NCI-H1436 treated with DMSO at 0.1 percent for 48 hours (cell line): Measurements from ENCODE around the gene TNS3.

ENCODE experiments used
- DNase-seq: peaks from one replicate; lab custom pipeline; 2025; lab: John Stamatoyannopoulos, UW

TNS3 gene

GRCh38 chr7:47255441-47255840 lies 326.5 kb downstream of the TNS3 start:
- no peak for DNase-seq

DNA sequence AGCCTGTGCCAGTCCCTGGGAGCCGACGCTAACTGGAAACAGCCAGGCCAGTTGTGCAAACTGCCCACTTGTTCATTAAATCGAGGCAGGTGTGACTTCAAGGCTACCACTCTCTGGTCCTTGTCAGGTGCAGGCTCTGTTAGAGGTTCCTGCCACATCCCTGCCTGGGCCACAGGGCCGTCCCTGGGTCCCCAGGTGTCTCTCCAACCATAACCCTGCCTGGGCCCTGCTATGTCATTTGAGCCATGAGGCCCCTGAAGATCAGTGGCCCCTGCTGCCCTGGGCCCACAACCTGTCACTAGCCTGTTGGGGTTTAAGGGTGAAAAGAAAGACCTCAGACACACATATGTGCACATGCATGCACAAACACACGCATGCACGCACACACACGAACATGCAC lies 326.9 kb downstream of the TNS3 start:
- DNase-seq, result no peak

DNA sequence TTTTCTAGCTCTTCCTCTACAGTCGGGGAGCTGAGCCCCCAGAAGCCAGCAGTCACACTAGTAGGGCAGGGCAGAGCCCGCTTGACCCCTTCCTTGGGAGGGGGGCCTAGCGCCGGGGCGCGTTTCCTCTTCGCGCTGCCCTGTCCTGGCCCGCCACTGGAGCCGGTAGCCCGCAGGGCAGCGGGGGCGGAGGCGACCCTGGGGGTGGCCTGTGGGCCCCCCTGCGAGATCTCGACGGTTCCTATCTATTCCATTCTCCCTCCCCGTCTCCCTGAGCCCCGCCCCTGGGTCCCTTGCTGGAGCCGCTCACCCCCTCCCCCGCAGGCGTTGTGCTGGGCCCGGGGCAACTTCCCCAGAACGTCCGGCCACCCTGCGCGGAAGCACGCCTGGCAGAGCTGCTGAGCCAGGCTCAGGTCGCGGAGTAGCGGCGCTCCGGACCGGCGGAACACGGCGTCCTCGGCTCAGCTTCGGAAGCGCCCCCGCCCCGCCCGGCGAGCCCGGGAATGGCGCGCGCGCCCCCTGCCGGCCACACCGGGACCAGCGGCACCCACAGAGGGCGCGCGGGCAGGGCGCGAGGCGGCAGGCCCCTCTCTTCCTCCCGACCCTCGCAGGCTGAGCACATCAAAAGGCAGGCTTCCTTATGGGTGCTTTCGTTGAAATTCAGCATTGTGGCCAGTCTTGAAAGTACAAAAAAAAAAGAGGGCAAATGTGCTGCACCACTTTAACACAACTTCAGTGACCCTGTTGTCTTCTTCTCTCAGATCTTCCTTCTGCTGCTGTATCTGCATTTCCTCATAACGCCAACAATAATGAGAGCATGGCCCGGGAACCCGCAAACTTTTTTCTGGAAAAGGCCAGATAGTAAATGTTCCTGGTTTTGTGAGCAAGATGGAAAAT lies 327.6 kb downstream of the TNS3 start:
- DNase-seq, result no peak

GRCh38 chr7:47253650-47254080 lies 328.2 kb downstream of the TNS3 start:
- DNase-seq, result no peak

DNA sequence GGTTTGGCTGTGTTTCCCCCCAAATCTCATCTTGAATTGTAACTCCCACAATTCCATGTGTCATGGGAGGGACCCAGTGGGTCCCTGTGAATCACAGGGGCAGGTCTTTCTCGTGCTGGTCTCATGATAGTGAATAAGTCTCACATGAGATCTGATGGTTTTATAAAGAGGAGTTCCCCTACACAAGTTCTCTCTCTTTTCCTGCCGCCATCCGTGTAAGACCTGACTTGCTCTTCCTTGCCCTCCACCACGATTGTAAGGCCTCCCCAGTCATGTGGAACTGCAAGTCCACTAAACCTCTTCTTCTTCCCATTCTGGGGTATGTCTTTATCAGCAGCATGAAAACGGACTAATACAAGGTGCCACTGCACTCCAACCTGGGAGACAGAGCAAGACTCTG lies 329.2 kb downstream of the TNS3 start:
- no peak for DNase-seq

DNA sequence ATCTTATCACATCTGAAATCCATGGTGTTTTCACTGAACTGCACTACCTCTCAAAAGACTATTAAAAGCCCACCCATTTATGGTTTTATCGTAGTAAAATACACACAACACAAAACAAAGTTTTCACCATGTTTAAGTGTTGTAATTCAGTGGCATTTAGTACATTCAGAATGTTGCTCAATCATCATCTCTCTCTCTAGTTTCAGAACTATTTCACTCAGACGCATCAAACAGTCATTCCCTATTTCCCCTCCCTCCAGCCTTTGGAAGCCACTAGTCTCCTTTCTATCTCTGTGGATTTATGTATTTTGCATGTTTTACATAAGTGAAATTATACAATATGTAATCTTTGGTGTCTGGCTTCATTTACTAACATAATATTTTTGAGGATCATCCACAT lies 332.6 kb downstream of the TNS3 start:
- DNase-seq, result no peak

DNA sequence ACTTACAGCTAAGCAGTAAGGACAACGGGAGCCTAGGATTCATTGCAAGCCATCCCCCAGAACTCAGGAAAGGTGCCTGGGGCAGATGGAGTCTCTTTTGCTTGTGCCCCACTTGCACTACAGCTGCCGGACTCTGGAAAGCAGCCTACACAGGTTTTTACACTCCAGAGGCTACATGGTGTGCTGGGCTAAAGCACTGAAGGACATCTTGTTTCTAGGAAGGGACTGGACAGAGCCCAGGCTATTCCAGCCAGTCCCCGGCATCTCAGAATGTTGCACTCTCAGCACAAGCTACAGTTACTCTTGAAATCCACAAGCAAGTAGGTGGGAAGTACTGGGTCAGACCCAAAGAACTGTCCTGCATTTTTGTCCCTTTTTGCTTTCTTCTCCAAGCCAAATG lies 333.1 kb downstream of the TNS3 start:
- DNase-seq, result no peak

GRCh38 chr7:47247132-47247531 lies 334.8 kb downstream of the TNS3 start:
- no peak for DNase-seq

DNA sequence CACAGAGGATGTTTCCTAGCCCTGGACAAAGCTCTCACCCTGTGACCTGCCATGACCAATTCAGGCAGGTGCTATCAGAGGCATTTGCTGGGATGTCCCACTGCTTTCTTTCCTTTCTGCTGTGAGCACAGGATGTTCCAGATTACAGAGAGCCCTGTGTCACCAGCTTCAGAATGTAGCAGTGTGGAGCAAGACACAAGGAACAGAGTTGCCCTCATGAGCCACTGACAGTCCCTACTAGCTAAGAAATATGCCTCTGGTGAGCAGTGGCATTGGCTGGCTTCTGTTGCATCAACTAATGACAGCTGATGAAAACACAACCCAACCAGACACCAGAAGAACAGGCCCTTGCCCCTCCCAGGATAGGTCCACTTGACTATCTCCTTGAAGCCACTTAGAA lies 337.2 kb downstream of the TNS3 start:
- no peak for DNase-seq

GRCh38 chr7:47241112-47242065 lies 340.5 kb downstream of the TNS3 start:
- DNase-seq, result no peak

DNA sequence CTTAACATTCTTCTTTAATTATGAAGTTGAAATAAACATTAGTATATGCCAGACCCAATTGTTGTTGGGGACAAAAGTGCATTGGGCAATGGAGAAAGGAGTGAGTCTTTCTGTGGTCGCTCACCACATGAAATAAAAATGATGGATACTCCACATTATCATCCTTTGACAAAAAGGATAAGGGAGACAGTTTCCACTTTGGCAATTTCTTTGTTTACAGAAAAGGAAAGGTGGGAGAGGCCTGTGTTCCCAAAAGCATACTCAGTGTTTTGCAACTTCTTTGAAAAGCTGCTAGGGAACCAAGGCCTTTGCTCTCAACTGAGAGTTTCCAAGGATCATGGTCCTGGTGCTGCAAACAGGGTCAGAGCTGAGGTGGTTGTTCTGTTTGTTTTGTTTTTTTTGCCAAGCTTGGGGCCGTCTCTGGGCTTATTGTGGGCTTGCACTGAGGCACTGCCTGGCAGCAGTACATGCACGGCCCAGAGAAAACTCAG lies 341.9 kb downstream of the TNS3 start:
- no peak for DNase-seq

DNA sequence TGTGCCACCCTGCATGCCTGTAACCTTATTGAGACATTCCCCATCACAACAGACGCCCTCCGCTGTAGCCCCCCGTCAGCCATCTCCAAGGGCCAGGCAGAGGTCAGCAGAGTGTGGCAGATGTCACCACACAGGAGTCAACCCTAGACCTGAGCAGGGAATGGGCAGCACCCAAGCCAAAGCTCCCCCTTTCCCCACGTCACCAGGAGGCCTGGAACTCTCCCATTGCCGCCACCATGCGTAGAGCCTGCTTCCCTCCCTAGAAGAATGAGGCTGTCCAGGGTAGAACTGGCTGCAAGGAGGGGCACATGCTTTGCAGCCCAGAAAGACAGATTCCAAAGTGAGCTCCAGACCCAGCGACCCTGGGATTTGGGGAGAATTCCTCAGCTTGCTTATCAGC lies 342.9 kb downstream of the TNS3 start:
- DNase-seq, result no peak

DNA sequence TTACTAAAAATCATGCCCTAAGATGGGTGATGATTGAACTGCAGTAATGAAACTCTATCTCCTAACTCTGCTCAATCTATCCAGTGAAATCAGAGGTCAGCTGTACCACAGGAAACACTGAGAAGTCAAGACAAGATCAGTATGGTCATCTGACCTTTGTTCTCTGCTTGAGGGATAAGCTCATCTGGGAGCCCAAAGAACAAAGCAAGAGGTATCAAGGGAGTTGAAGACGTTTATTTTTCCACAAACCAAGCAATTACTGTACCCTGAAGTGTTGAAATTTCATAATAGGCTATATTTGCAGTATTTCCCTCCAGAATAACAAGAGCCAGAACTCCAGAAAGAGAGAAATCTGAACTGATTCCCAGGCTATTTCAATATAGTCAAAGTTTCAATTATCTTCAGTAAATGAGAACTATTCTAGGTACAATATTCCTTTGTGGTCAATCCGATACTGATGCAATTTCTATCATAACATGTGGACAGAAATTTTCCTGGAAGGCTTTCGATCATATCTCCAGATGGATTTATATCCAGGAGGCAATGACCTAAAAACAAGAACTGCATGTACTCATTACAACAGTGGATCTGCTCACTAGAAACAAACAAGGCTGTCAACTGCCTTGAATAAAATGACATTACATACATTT lies 345.3 kb downstream of the TNS3 start:
- DNase-seq, result no peak

DNA sequence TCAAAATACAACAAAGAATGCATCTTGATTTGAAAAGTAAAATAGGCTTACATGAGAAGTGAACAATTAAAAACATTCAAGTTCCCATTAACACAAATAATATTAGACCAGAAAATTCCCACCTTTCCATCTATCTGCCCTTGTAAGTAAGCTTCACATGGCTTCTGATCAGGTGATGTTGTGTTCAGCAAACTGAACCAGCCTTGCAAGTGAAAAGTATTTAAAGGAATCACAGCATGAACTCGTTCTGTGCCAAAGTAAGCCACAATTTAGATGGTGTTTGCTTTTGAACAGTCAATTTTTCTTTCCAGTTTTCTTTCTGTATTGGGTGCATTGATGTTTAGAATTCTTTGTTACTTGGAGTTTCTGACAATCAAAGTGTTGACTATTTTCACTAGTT lies 347.9 kb downstream of the TNS3 start:
- DNase-seq, result no peak

- DNase-seq, result no peak
Observed at GRCh38 chr7:47232751-47233412, 349.0 kb downstream of the TNS3 start.

DNA sequence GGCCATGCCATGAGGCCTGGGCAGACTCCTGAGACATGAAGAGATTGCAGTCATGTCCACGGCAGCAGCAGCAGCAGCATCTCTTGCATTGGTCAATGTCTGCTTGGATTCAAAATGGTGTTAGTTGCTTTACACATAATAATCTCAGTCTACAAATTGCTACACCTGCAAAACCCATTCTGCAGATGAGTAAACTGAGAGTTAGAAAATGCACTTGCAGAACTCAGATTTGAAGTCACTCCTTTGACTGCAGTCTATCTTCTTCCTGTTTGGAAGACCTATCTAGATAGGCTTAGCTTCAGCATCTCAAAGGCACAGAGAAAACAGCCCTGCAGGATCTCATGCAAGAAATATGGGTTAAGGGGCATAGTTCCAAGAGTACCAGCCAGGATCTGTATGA lies 350.3 kb downstream of the TNS3 start:
- DNase-seq, result no peak

DNA sequence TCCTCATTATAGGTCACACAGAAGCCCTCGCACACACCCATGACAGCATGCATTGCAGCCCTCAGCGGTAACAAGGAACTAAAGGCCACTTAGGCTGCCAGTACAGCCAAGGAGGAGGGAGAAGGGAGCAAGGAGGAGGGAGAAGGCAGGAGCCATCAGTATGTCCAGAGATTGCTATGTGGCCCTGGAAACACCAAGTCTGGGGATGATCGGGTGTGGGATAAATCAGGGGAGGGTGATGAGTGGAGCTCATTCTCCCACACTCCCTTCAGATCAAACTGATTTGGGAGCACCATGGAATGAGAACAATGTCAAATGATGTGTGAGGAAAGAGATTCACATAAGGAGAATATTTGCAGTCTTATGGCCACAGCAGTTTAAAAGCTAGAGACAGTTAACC lies 350.9 kb downstream of the TNS3 start:
- DNase-seq, result no peak

DNA sequence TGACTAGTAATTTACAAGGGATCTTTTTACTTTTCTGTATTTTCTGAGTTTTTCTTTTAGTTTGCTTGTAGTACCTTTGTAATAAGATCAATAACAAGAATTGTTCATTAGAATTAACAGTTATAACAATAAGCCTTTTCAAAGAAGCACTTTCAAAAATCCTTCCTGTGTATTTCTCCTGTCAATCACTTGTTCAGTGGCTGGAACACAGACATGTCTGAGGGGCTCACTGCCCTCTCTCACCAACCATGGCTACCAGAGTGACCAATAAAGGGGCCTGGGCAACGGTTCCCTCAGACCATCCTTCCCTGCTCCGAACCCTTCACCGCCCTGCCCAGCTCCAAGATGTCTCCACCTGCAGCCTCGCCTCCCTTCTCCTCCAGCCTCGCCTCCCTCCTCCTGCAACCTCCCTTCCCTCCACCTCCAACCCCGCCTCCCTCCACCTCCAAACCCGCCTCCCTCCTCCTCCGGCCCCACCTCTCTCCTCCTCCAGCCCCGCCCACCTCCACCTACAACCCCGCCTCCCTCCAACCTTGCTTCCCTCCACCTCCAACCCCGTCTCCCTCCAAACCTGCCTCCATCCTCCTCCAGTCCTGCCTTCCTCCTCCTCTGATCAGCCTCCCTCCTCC lies 353.4 kb downstream of the TNS3 start:
- DNase-seq, result no peak

DNA sequence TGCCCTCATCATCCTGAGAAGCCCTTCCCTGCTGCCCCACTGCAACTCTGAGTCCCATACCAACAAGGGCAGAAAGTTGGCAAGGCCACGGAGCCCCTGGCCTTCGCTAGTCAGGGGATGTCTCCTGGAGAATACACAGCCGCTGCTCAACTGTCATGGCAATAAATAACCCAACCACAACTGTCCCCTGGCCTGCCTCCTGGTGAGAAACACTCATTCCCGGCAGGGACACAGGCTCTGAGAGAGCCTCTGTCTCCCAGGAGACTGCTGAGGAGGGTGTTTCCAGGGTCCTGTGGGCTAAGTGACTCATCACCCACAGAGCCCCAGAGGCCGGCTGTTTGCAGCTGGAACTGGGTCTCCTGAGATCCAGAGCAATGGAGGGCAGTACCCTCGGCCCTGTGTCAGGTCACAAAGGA lies 354.1 kb downstream of the TNS3 start:
- DNase-seq, result no peak

GRCh38 chr7:47226696-47227095 lies 355.2 kb downstream of the TNS3 start:
- no peak for DNase-seq
